WI38 (cell line): Measurements from ENCODE around the gene ARL6IP6.

ENCODE experiments used
- H3K4me3 ChIP-seq: 2 replicates; pipeline ENCODE4 v1.5.1; 2011; ENCODE audit warnings: low read depth, mild to moderate bottlenecking, control low read depth, low read length
- CTCF ChIP-seq: IDR thresholded peaks from 2 replicates; pipeline ENCODE4 v1.5.1; 2012; ENCODE audit warnings: low read depth, mild to moderate bottlenecking, control low read depth, low read length

The ARL6IP6 gene

GRCh38 chr2:152804687-152805408 is 86.4 kb downstream of the ARL6IP6 start:
- no peak for TF ChIP-seq CTCF

GRCh38 chr2:152811916-152812315 is 93.5 kb downstream of the ARL6IP6 start:
- H3K4me3 ChIP-seq, result no peak overlapping the region
- no peak for TF ChIP-seq CTCF

More at GRCh38 chr2:152804687-152805408, 86.4 kb downstream of the ARL6IP6 start:
- H3K4me3 ChIP-seq, result no peak overlapping the region
